Measurements from ENCODE around the gene GCK. TPM values are rescaled to one million over a fixed set of nuclear protein-coding genes. Genes with fewer than 3 reads are reported as not detected.
A peak's percentile ranks its signal among the peaks of the same experiment; 100 is the strongest.

Gene GCK
- total and polyA plus RNA-seq, 9 donors = 3.2 to 9.5 (median 4.9) TPM

- 49% methylated on average over 4 of the region's 6 CpGs for WGBS (ENCODE audit: insufficient coverage)
- no peaks in the 10 kb centered on the region for H3K9me3 ChIP-seq (replicated peaks; ENCODE audit: control insufficient read depth, low read depth, low read length)
- peak overlapping the region; percentile 78 for H3K27ac ChIP-seq (ENCODE audit: low read length)
- H3K4me1 ChIP-seq (ENCODE audit: control insufficient read depth, insufficient read depth, low read length) = peaks cover 60% of the 10 kb centered on the region
- no peak overlapping the region for H3K4me3 ChIP-seq (ENCODE audit: low read length)
- no peaks in the 10 kb centered on the region for H3K36me3 ChIP-seq (ENCODE audit: control insufficient read depth, insufficient read depth, low read length)
- peak; percentile 75 for DNase-seq
- peaks cover 14% of the 10 kb centered on the region for H3K27me3 ChIP-seq (ENCODE audit: control insufficient read depth, insufficient read depth, low read length)
These were observed 45.5 kb downstream of the GCK start for GRCh38 chr7:44143646-44144250.

- Histone ChIP-seq H3K27ac (ENCODE audit: low read length) (peak overlapping the region; percentile 13), H3K4me3 (ENCODE audit: low read length) (no peak overlapping the region), H3K27me3 (ENCODE audit: control insufficient read depth, insufficient read depth, low read length) (peaks cover 14% of the 10 kb centered on the region), H3K4me1 (ENCODE audit: control insufficient read depth, insufficient read depth, low read length) (peaks cover 45% of the 10 kb centered on the region), H3K36me3 (ENCODE audit: control insufficient read depth, insufficient read depth, low read length) (no peaks in the 10 kb centered on the region), H3K9me3 (replicated peaks; ENCODE audit: control insufficient read depth, low read depth, low read length) (no peaks in the 10 kb centered on the region)
- WGBS (ENCODE audit: insufficient coverage) = 88% methylated on average over 4 of the region's 4 CpGs
- DNase-seq = no peak
These were observed 47.2 kb downstream of the GCK start for GRCh38 chr7:44142028-44142427.

- peaks cover 38% of the 10 kb centered on the region for H3K4me1 ChIP-seq (ENCODE audit: control insufficient read depth, insufficient read depth, low read length)
- peaks cover 14% of the 10 kb centered on the region for H3K27me3 ChIP-seq (ENCODE audit: control insufficient read depth, insufficient read depth, low read length)
- peak within 1 kb of the TSS; percentile 13 for H3K27ac ChIP-seq (ENCODE audit: low read length)
- 49% methylated on average over 2 of the region's 6 CpGs for WGBS (ENCODE audit: insufficient coverage)
- H3K9me3 ChIP-seq (replicated peaks; ENCODE audit: control insufficient read depth, low read depth, low read length) = no peaks in the 10 kb centered on the region
- DNase-seq = no peak
- H3K36me3 ChIP-seq (ENCODE audit: control insufficient read depth, insufficient read depth, low read length) = no peaks in the 10 kb centered on the region
- no peak within 1 kb of the TSS for H3K4me3 ChIP-seq (ENCODE audit: low read length)
These were observed 47.9 kb downstream of the GCK start, which contains the start of gene MYL7 for GRCh38 chr7:44141221-44141850. Gene MYL7, minus strand, starts transcription at chr7:44141332. Its CDS starts 27 bp downstream, at chr7:44141305.

- Histone ChIP-seq H3K4me1 (ENCODE audit: control insufficient read depth, insufficient read depth, low read length) (peaks cover 30% of the 10 kb centered on the region), H3K4me3 (ENCODE audit: low read length) (no peak overlapping the region), H3K27me3 (ENCODE audit: control insufficient read depth, insufficient read depth, low read length) (peaks cover 8% of the 10 kb centered on the region), H3K9me3 (replicated peaks; ENCODE audit: control insufficient read depth, low read depth, low read length) (no peaks in the 10 kb centered on the region), H3K36me3 (ENCODE audit: control insufficient read depth, insufficient read depth, low read length) (no peaks in the 10 kb centered on the region), H3K27ac (ENCODE audit: low read length) (no peak overlapping the region)
- WGBS (ENCODE audit: insufficient coverage) = no CpG with 5 or more reads among the region's 10 CpGs
- DNase-seq = no peak
These were observed 48.9 kb downstream of the GCK start for GRCh38 chr7:44140341-44140740.

GRCh38 chr7:44139311-44140010 lies 49.8 kb downstream of the GCK start:
- Histone ChIP-seq H3K27ac (ENCODE audit: low read length) (no peak overlapping the region), H3K9me3 (replicated peaks; ENCODE audit: control insufficient read depth, low read depth, low read length) (no peaks in the 10 kb centered on the region), H3K4me3 (ENCODE audit: low read length) (no peak overlapping the region), H3K27me3 (ENCODE audit: control insufficient read depth, insufficient read depth, low read length) (no peaks in the 10 kb centered on the region), H3K36me3 (ENCODE audit: control insufficient read depth, insufficient read depth, low read length) (no peaks in the 10 kb centered on the region), H3K4me1 (ENCODE audit: control insufficient read depth, insufficient read depth, low read length) (peaks cover 21% of the 10 kb centered on the region)
- no peak for DNase-seq
- WGBS (ENCODE audit: insufficient coverage) = 90% methylated on average over 7 of the region's 14 CpGs

GRCh38 chr7:44138698-44139097 lies 50.5 kb downstream of the GCK start:
- H3K27me3 ChIP-seq (ENCODE audit: control insufficient read depth, insufficient read depth, low read length) = peaks cover 2% of the 10 kb centered on the region
- DNase-seq = no peak
- H3K36me3 ChIP-seq (ENCODE audit: control insufficient read depth, insufficient read depth, low read length) = no peaks in the 10 kb centered on the region
- 81% methylated on average over 4 of the region's 8 CpGs for WGBS (ENCODE audit: insufficient coverage)
- peaks cover 14% of the 10 kb centered on the region for H3K4me1 ChIP-seq (ENCODE audit: control insufficient read depth, insufficient read depth, low read length)
- H3K4me3 ChIP-seq (ENCODE audit: low read length) = no peak overlapping the region
- no peaks in the 10 kb centered on the region for H3K9me3 ChIP-seq (replicated peaks; ENCODE audit: control insufficient read depth, low read depth, low read length)
- no peak overlapping the region for H3K27ac ChIP-seq (ENCODE audit: low read length)

GRCh38 chr7:44136731-44137130 lies 52.5 kb downstream of the GCK start:
- H3K27me3 ChIP-seq (ENCODE audit: control insufficient read depth, insufficient read depth, low read length) = peaks cover 2% of the 10 kb centered on the region

GRCh38 chr7:44134943-44135628 lies 54.2 kb downstream of the GCK start:
- Histone ChIP-seq H3K36me3 (ENCODE audit: control insufficient read depth, insufficient read depth, low read length) (no peaks in the 10 kb centered on the region), H3K27ac (ENCODE audit: low read length) (no peak overlapping the region), H3K9me3 (replicated peaks; ENCODE audit: control insufficient read depth, low read depth, low read length) (no peaks in the 10 kb centered on the region), H3K4me3 (ENCODE audit: low read length) (no peak overlapping the region), H3K4me1 (ENCODE audit: control insufficient read depth, insufficient read depth, low read length) (peaks cover 25% of the 10 kb centered on the region), H3K27me3 (ENCODE audit: control insufficient read depth, insufficient read depth, low read length) (peaks cover 2% of the 10 kb centered on the region)
- WGBS (ENCODE audit: insufficient coverage) = 83% methylated on average over 1 of the region's 4 CpGs
- no peak for DNase-seq

More at GRCh38 chr7:44136731-44137130, 52.5 kb downstream of the GCK start:
- Histone ChIP-seq H3K27ac (ENCODE audit: low read length) (no peak overlapping the region), H3K4me1 (ENCODE audit: control insufficient read depth, insufficient read depth, low read length) (peaks cover 23% of the 10 kb centered on the region), H3K4me3 (ENCODE audit: low read length) (no peak overlapping the region), H3K9me3 (replicated peaks; ENCODE audit: control insufficient read depth, low read depth, low read length) (no peaks in the 10 kb centered on the region), H3K36me3 (ENCODE audit: control insufficient read depth, insufficient read depth, low read length) (no peaks in the 10 kb centered on the region)
- 60% methylated on average over 2 of the region's 5 CpGs for WGBS (ENCODE audit: insufficient coverage)
- DNase-seq = no peak

- Histone ChIP-seq H3K9me3 (replicated peaks; ENCODE audit: control insufficient read depth, low read depth, low read length) (no peaks in the 10 kb centered on the region), H3K27me3 (ENCODE audit: control insufficient read depth, insufficient read depth, low read length) (peaks cover 2% of the 10 kb centered on the region), H3K4me3 (ENCODE audit: low read length) (no peak overlapping the region), H3K27ac (ENCODE audit: low read length) (no peak overlapping the region), H3K36me3 (ENCODE audit: control insufficient read depth, insufficient read depth, low read length) (no peaks in the 10 kb centered on the region), H3K4me1 (ENCODE audit: control insufficient read depth, insufficient read depth, low read length) (peaks cover 34% of the 10 kb centered on the region)
- no peak for DNase-seq
- WGBS (ENCODE audit: insufficient coverage) = 60% methylated on average over 1 of the region's 3 CpGs
These were observed 55.9 kb downstream of the GCK start for GRCh38 chr7:44133295-44133694.

- Histone ChIP-seq H3K27ac (ENCODE audit: low read length) (peak overlapping the region; percentile 88), H3K4me3 (ENCODE audit: low read length) (no peak overlapping the region), H3K36me3 (ENCODE audit: control insufficient read depth, insufficient read depth, low read length) (no peaks in the 10 kb centered on the region), H3K9me3 (replicated peaks; ENCODE audit: control insufficient read depth, low read depth, low read length) (no peaks in the 10 kb centered on the region), H3K4me1 (ENCODE audit: control insufficient read depth, insufficient read depth, low read length) (peaks cover 37% of the 10 kb centered on the region), H3K27me3 (ENCODE audit: control insufficient read depth, insufficient read depth, low read length) (peaks cover 2% of the 10 kb centered on the region)
- 56% methylated on average over 2 of the region's 2 CpGs for WGBS (ENCODE audit: insufficient coverage)
- DNase-seq = peak; percentile 63
These were observed 57.2 kb downstream of the GCK start for GRCh38 chr7:44132039-44132438.
